Islet of Langerhans (tissue), 1 donor: ENCODE measurements around the gene PRDM15.

Experiments used
- FAIRE-seq: peaks from one replicate; lab custom pipeline; 2011; peaks lifted over from hg19 to GRCh38; lab: Jason Lieb, UNC

Gene PRDM15

GRCh38 chr21:41777951-41778815, 101.0 kb downstream of the PRDM15 start:
- no peak for FAIRE-seq

- FAIRE-seq, result no peak
Observed at GRCh38 chr21:41776778-41777177, 102.4 kb downstream of the PRDM15 start.

- no peak for FAIRE-seq
Observed at GRCh38 chr21:41775149-41775472, 104.0 kb downstream of the PRDM15 start.

GRCh38 chr21:41774467-41775148, 104.5 kb downstream of the PRDM15 start:
- no peak for FAIRE-seq

- no peak for FAIRE-seq
Observed at GRCh38 chr21:41772351-41773080, 106.6 kb downstream of the PRDM15 start.

- no peak for FAIRE-seq
Observed at GRCh38 chr21:41771625-41771945, 107.6 kb downstream of the PRDM15 start.

GRCh38 chr21:41770901-41771624, 108.1 kb downstream of the PRDM15 start:
- FAIRE-seq, result no peak

GRCh38 chr21:41769933-41770332, 109.2 kb downstream of the PRDM15 start:
- FAIRE-seq, result no peak

GRCh38 chr21:41769521-41769920, 109.6 kb downstream of the PRDM15 start:
- FAIRE-seq, result no peak

- no peak for FAIRE-seq
Observed at GRCh38 chr21:41769111-41769510, 110.0 kb downstream of the PRDM15 start.

GRCh38 chr21:41768437-41769042, 110.6 kb downstream of the PRDM15 start:
- peak; percentile 97 for FAIRE-seq

- peak; percentile 30 for FAIRE-seq
Observed at GRCh38 chr21:41767606-41768436, 111.3 kb downstream of the PRDM15 start.

- FAIRE-seq, result no peak
Observed at GRCh38 chr21:41766883-41767605, 112.1 kb downstream of the PRDM15 start, which contains the start of gene RIPK4. RIPK4 (minus strand) TSS chr21:41767052; CDS start chr21:41767041, 11 bp downstream.

- no peak for FAIRE-seq
Observed at GRCh38 chr21:41765973-41766882, 112.9 kb downstream of the PRDM15 start.

GRCh38 chr21:41765420-41765821, 113.7 kb downstream of the PRDM15 start:
- no peak for FAIRE-seq

GRCh38 chr21:41764558-41765419, 114.4 kb downstream of the PRDM15 start:
- FAIRE-seq, result no peak

GRCh38 chr21:41763996-41764395, 115.1 kb downstream of the PRDM15 start:
- FAIRE-seq, result no peak

GRCh38 chr21:41763398-41763931, 115.7 kb downstream of the PRDM15 start:
- FAIRE-seq, result peak; percentile 86
